PFSK-1 (cell line): ENCODE results near the gene KCNC3.

ENCODE experiments used
- FOXP2 ChIP-seq: optimal IDR thresholded peaks from 2 replicates; pipeline ENCODE3; 2011; ENCODE audit warnings: borderline replicate concordance, control low read depth, inconsistent platforms; ENCODE audit not compliant: insufficient read depth; ENCODE audit errors: extremely low read length, extremely low read depth
- POLR2AphosphoS5 ChIP-seq: IDR thresholded peaks from 2 replicates; pipeline ENCODE4 v1.6.1; 2012; ENCODE audit warnings: low read depth, mild to moderate bottlenecking, control low read depth, low read length, moderate library complexity
- REST ChIP-seq, 2 experiments: IDR thresholded peaks; 2 replicates each; pipeline versions ENCODE4 v1.6.1 to v1.8.0; 2011 to 2012; ENCODE audit warnings: low read depth in 2 of 2, low read length in 2 of 2, control low read depth in 1 of 2, inconsistent platforms in 1 of 2, mild to moderate bottlenecking in 1 of 2, moderate library complexity in 1 of 2; ENCODE audit not compliant: insufficient read depth in 1 of 2
- SIN3A ChIP-seq: IDR thresholded peaks from 2 replicates; pipeline ENCODE4 v1.6.1; 2012; ENCODE audit warnings: mild to moderate bottlenecking, low read length, moderate library complexity, borderline replicate concordance; ENCODE audit not compliant: insufficient read depth
- TAF1 ChIP-seq: IDR thresholded peaks from 2 replicates; pipeline ENCODE4 v1.6.1; 2012; ENCODE audit warnings: low read length, control low read depth, borderline replicate concordance; ENCODE audit not compliant: insufficient read depth

The KCNC3 gene

GRCh38 chr19:50275577-50276368, 53.4 kb downstream of the KCNC3 start:
- TF ChIP-seq POLR2AphosphoS5, result no peak
- no peak for TF ChIP-seq FOXP2
- no peak for TF ChIP-seq REST (IDR thresholded peaks at IDR 0.05; ENCODE audit: insufficient read depth in 1 of 2, low read depth in 2 of 2, low read length in 2 of 2)
- TF ChIP-seq TAF1, result no peak
- TF ChIP-seq SIN3A, result no peak

- TF ChIP-seq POLR2AphosphoS5 (no peak), FOXP2 (no peak), SIN3A (no peak), TAF1 (no peak), REST (IDR thresholded peaks at IDR 0.05; ENCODE audit: insufficient read depth in 1 of 2, low read depth in 2 of 2, low read length in 2 of 2) (no peak)
These were observed 55.4 kb downstream of the KCNC3 start for GRCh38 chr19:50273821-50274220.

DNA sequence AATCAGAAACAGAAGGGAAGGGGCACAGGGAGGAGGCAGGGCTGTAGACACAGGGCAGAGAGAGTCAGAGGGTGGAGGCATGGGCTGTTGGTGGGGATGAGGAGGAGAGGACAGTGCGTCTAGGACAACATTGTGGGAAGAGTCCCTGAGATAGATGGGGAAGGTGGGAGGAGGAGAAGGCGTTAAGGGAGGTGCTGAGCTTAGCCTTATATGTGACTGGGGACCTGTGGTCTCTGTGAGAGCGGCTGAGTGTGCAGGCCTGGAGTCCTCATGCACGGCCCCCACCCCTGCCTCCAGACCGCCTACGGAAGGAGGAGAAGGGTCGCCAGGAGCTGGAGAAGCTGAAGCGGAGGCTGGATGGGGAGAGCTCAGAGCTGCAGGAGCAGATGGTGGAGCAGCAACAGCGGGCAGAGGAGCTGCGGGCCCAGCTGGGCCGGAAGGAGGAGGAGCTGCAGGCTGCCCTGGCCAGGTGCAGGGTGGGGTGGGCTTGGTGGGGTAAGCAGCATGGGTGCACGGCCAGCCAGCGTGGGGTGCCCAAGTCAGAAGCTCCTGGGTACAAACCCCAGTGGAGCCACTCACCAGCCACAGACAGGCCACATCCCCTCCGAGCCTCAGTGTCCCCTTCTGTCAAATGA, 56.8 kb downstream of the KCNC3 start:
- TF ChIP-seq SIN3A, result no peak
- no peak for TF ChIP-seq FOXP2
- no peak for TF ChIP-seq REST (IDR thresholded peaks at IDR 0.05; ENCODE audit: insufficient read depth in 1 of 2, low read depth in 2 of 2, low read length in 2 of 2)
- no peak for TF ChIP-seq TAF1
- no peak for TF ChIP-seq POLR2AphosphoS5

- TF ChIP-seq TAF1 (no peak), SIN3A (no peak), FOXP2 (no peak), POLR2AphosphoS5 (no peak), REST (IDR thresholded peaks at IDR 0.05; ENCODE audit: insufficient read depth in 1 of 2, low read depth in 2 of 2, low read length in 2 of 2) (no peak)
These were observed 59.5 kb downstream of the KCNC3 start for GRCh38 chr19:50269653-50270052.
